PC-9 (cell line): ENCODE measurements around the gene CCDC85B. TPM values are rescaled to one million over a fixed set of nuclear protein-coding genes. Genes with fewer than 3 reads are reported as not detected.

Source experiments
- BruUV-seq: library from RNA; stranded (reverse); fragments of 400-500 nt; replicated peaks from 2 replicates; lab custom pipeline; 2021; lab: Mats Ljungman, UMichigan
- CTCF ChIA-PET: fragments of 300-600 bp; sonication (Branson Sonifier 250); formaldehyde crosslinking; loops from one replicate; lab custom pipeline; 2022; ENCODE audit warnings: antibody characterized with exemption; lab: Charles Lee
- POLR2A ChIA-PET: fragments of 300-600 bp; sonication (Branson Sonifier 250); formaldehyde crosslinking; loops from one replicate; lab custom pipeline; 2022; ENCODE audit warnings: antibody characterized with exemption; ENCODE audit not compliant: unreplicated experiment; lab: Charles Lee
- DNase-seq, 2 experiments: peaks; one replicate each; pipeline versions ENCODE4 v3.0.0 to v3.0.0-alpha.2; 2015 to 2022; ENCODE audit warnings: mixed read lengths in 1 of 2
- H2AFZ ChIP-seq: fragments of 200-600 bp; sonication (generic); 2 replicates; pipeline ENCODE4 v1.8.1; 2017; ENCODE audit warnings: antibody characterized with exemption
- H3F3A ChIP-seq: fragments of 200-600 bp; sonication (generic); 2 replicates; pipeline ENCODE4 v1.8.1; 2017; ENCODE audit warnings: antibody characterized with exemption, mild to moderate bottlenecking, low read depth; ENCODE audit not compliant: insufficient read depth
- H3K27ac ChIP-seq: fragments of 200-600 bp; sonication (generic); 2 replicates; pipeline ENCODE4 v1.6.1; 2016; ENCODE audit warnings: mixed run types
- H3K27me3 ChIP-seq: fragments of 200-600 bp; sonication (generic); 2 replicates; pipeline ENCODE4 v1.6.1; 2016; ENCODE audit warnings: low read depth, mixed run types; ENCODE audit not compliant: insufficient read depth
- H3K36me3 ChIP-seq: fragments of 200-600 bp; sonication (generic); 2 replicates; pipeline ENCODE4 v1.6.1; 2016; ENCODE audit warnings: low read depth, mixed run types
- H3K4me1 ChIP-seq: fragments of 200-600 bp; sonication (generic); replicated peaks from 2 replicates; pipeline ENCODE4 v1.6.1; 2016; ENCODE audit warnings: mixed run types; ENCODE audit not compliant: insufficient read depth
- H3K4me2 ChIP-seq: fragments of 200-600 bp; sonication (generic); 2 replicates; pipeline ENCODE4 v1.6.1; 2017; ENCODE audit warnings: mixed run types
- H3K4me3 ChIP-seq: fragments of 200-600 bp; sonication (generic); 2 replicates; pipeline ENCODE4 v1.6.1; 2016; ENCODE audit warnings: mixed run types
- H3K79me2 ChIP-seq: fragments of 200-600 bp; sonication (generic); 2 replicates; pipeline ENCODE4 v1.6.1; 2017; ENCODE audit warnings: low read depth, mixed run types
- H3K9me2 ChIP-seq: fragments of 200-600 bp; sonication (generic); 2 replicates; pipeline ENCODE4 v1.8.1; 2017; ENCODE audit warnings: mild to moderate bottlenecking; ENCODE audit not compliant: insufficient read depth
- H3K9me3 ChIP-seq: fragments of 200-600 bp; sonication (generic); 2 replicates; pipeline ENCODE4 v1.8.1; 2016; ENCODE audit warnings: low read depth; ENCODE audit not compliant: insufficient read depth
- H4K20me1 ChIP-seq: fragments of 200-600 bp; sonication (generic); 2 replicates; pipeline ENCODE4 v1.8.1; 2017; ENCODE audit not compliant: insufficient read depth
- EZH2 ChIP-seq: fragments of 200-600 bp; sonication (generic); IDR thresholded peaks from 2 replicates; pipeline ENCODE4 v1.8.0; 2017; ENCODE audit warnings: antibody characterized with exemption, low read depth
- intact Hi-C: fragments of 100-400 bp; cut with micrococcal nuclease; formaldehyde crosslinking; loops from one replicate; pipeline ENCODE4 v1.10.0; 2022; ENCODE audit not compliant: unreplicated experiment
- total RNA-seq: library from RNA; stranded (reverse); gene quantifications from 2 replicates; pipeline ENCODE4 v1.2.3, GENCODE V29; 2021
- TF ChIP-seq, protein P1 (sequence below): fragments of 200-600 bp; sonication (generic); conservative IDR thresholded peaks from 2 replicates; pipeline ENCODE4 v1.6.1; 2017; ENCODE audit warnings: mixed run types, antibody characterized with exemption, mild to moderate bottlenecking, moderate library complexity

Gene CCDC85B
- total RNA-seq, 1 experiment from 2014 or later, result 45.0 TPM

GRCh38 chr11:65925397-65925796 is 34.9 kb downstream of the CCDC85B start:
- no TSS peak for BruUV-seq
- no peaks in the 10 kb centered on the region for H3K9me2 ChIP-seq
- H3K4me3 ChIP-seq, result no peak overlapping the region
- H3K36me3 ChIP-seq, result peaks cover 6% of the 10 kb centered on the region; the same call in 1 of the 2 replicates
- H3K79me2 ChIP-seq, result peaks cover 5% of the 10 kb centered on the region
- H2AFZ ChIP-seq, result no peak overlapping the region
- no peak overlapping the region for H3K27ac ChIP-seq
- intact Hi-C loops, result no loop called here
- TF ChIP-seq, protein P1, sequence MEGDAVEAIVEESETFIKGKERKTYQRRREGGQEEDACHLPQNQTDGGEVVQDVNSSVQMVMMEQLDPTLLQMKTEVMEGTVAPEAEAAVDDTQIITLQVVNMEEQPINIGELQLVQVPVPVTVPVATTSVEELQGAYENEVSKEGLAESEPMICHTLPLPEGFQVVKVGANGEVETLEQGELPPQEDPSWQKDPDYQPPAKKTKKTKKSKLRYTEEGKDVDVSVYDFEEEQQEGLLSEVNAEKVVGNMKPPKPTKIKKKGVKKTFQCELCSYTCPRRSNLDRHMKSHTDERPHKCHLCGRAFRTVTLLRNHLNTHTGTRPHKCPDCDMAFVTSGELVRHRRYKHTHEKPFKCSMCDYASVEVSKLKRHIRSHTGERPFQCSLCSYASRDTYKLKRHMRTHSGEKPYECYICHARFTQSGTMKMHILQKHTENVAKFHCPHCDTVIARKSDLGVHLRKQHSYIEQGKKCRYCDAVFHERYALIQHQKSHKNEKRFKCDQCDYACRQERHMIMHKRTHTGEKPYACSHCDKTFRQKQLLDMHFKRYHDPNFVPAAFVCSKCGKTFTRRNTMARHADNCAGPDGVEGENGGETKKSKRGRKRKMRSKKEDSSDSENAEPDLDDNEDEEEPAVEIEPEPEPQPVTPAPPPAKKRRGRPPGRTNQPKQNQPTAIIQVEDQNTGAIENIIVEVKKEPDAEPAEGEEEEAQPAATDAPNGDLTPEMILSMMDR, result no peak
- no peak for TF ChIP-seq EZH2
- POLR2A ChIA-PET, result interaction anchor here (0.5 kb wide), 1 partner anchor 11 kb away, joined by 11 read pairs; no protein-coding TSS in a partner anchor
- H4K20me1 ChIP-seq, result no peaks in the 10 kb centered on the region
- H3K27me3 ChIP-seq, result no peaks in the 10 kb centered on the region
- no peak for DNase-seq
- CTCF ChIA-PET, result no interaction called here
- peaks cover 6% of the 10 kb centered on the region for H3K4me1 ChIP-seq
- no peaks in the 10 kb centered on the region for H3K9me3 ChIP-seq
- no peak overlapping the region for H3K4me2 ChIP-seq
- H3F3A ChIP-seq, result peaks cover 20% of the 10 kb centered on the region; the same call in 1 of the 2 replicates

DNA sequence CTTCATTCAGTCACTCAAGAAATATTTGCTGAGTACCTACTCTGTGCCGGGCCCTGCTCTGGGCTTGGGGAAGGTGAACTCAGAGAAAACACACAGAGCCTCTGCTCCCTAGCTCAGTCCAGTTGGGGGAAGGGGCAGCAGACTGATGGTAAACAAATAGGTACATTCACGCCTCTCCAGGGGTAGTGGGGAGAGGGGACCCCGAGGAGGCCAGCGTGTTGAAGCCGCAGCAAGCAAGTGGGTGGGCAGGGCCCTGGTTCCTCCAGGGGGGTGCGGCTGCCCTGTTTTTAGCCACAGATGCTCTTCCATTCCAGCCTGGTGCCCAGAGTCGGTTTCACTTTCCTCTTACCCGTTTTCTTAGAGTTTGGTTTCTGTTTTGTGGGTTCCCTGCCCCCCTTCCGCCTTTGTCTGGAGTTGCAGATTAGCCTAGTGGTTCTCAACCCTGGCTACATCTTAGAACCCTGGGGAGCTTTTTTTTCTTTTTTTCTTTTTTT is 37.5 kb downstream of the CCDC85B start:
- no peak overlapping the region for H2AFZ ChIP-seq
- H3K4me3 ChIP-seq, result no peak overlapping the region
- H3K36me3 ChIP-seq, result no peaks in the 10 kb centered on the region
- peaks cover 18% of the 10 kb centered on the region; the same call in 1 of the 2 replicates for H3F3A ChIP-seq
- BruUV-seq, result no TSS peak
- TF ChIP-seq, protein P1, result no peak
- no peak for TF ChIP-seq EZH2
- no peak overlapping the region for H3K4me2 ChIP-seq
- ChIA-PET CTCF (no interaction called here), POLR2A (no interaction called here)
- H3K27ac ChIP-seq, result no peak overlapping the region
- H4K20me1 ChIP-seq, result no peaks in the 10 kb centered on the region
- H3K4me1 ChIP-seq, result no peaks in the 10 kb centered on the region
- intact Hi-C loops, result no loop called here
- no peaks in the 10 kb centered on the region for H3K9me3 ChIP-seq
- no peaks in the 10 kb centered on the region for H3K27me3 ChIP-seq
- no peaks in the 10 kb centered on the region for H3K9me2 ChIP-seq
- no peaks in the 10 kb centered on the region for H3K79me2 ChIP-seq
- DNase-seq, result no peak

- no peak for DNase-seq
- no peaks in the 10 kb centered on the region for H3K27me3 ChIP-seq
- H3K9me3 ChIP-seq, result no peaks in the 10 kb centered on the region
- no peak overlapping the region for H3K27ac ChIP-seq
- POLR2A ChIA-PET, result interaction anchor here (0.5 kb wide), 1 partner anchor 217 kb away, joined by 21 read pairs; no protein-coding TSS in a partner anchor
- no peaks in the 10 kb centered on the region for H4K20me1 ChIP-seq
- no peaks in the 10 kb centered on the region for H3K36me3 ChIP-seq
- no peak overlapping the region for H3K4me3 ChIP-seq
- no peaks in the 10 kb centered on the region for H3K79me2 ChIP-seq
- TF ChIP-seq, protein P1, result no peak
- TF ChIP-seq EZH2, result no peak
- BruUV-seq, result no TSS peak
- H2AFZ ChIP-seq, result no peak overlapping the region
- no peaks in the 10 kb centered on the region for H3K4me1 ChIP-seq
- CTCF ChIA-PET, result no interaction called here
- intact Hi-C loops, result no loop called here
- H3K4me2 ChIP-seq, result no peak overlapping the region
- no peaks in the 10 kb centered on the region for H3K9me2 ChIP-seq
- peaks cover 18% of the 10 kb centered on the region; the same call in 1 of the 2 replicates for H3F3A ChIP-seq
These were observed 38.2 kb downstream of the CCDC85B start for GRCh38 chr11:65928667-65929066.
